ENCODE results near the gene EML3. TPM values are rescaled to one million over a fixed set of nuclear protein-coding genes. Genes with fewer than 3 reads are reported as not detected.
A peak's percentile ranks its signal among the peaks of the same experiment; 100 is the strongest.

EML3 gene
- total and polyA plus RNA-seq, 7 experiments from 2014 or later: 14.6 to 209 (median 169) TPM

DNA sequence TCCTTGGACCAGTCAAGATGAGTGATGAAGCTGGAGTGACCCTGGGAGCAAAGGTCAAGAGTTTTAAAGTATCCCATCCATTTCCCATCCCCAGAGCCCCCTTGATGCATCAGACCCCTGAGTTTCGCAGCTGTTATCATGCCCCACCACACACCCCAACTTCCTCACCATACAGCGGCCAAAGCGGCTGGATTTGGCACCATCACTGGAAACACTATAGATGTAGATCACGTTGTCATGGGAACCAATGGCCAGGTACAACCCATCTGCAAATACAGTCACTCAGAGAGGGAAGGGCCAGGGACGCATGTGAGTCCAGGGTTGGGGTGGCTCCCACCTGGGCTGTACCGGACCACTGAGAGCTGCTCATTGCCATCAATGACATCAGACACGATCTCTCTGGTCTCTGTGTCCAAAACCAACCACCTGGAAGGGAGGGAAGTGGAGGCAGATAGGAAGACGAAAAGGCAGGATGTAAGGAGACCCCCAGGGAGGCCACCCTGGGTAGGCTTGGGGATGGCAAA, 8.7 kb downstream of the EML3 start:
- Mint-ChIP-seq H3K4me3 (peak overlapping the region; percentile 40 to 95 (median 62)), H3K4me1 (peaks cover 36 to 56% (median 46%) of the 10 kb centered on the region in 7 donors), H3K27ac (peak overlapping the region in 8 of 9 donors; percentile 13 to 78 (median 62)), H3K9me3 (peaks cover 0 to 1% (median 0%) of the 10 kb centered on the region in 11 donors), H3K36me3 (peaks cover 3 to 46% (median 25%) of the 10 kb centered on the region in 5 donors), H3K27me3 (no peaks in the 10 kb centered on the region)
- no peak for DNase-seq
- H3K9me3 ChIP-seq (ENCODE audit: control insufficient read depth in 2 of 3, low read length in 3 of 3): no peaks in the 10 kb centered on the region
- H3K4me1 ChIP-seq (ENCODE audit: control insufficient read depth in 2 of 2, insufficient read depth in 2 of 2, low read length in 2 of 2): peaks cover 5 to 13% of the 10 kb centered on the region in 2 donors
- ATAC-seq: no peak
- CTCF ChIA-PET: interaction anchor here (1.2 to 1.8 kb wide), 2 partner anchors 12 to 17 kb away, joined by 4 to 9 read pairs; partner anchors contain the start of gene TUT1
- intact Hi-C loops (cut with micrococcal nuclease): loop anchor here in 1 of 2 donors (5.0 kb wide), 1 partner anchor 253 kb away; no protein-coding TSS in a partner anchor
- H3K4me3 ChIP-seq (ENCODE audit: low read length): no peak overlapping the region
- POLR2A ChIA-PET: interaction anchor here (0.8 to 15.2 kb wide), 6 partner anchors 5 to 70 kb away, joined by 3 to 219 read pairs (median 4); partner anchors contain the start of genes C11orf98, CSKMT, EML3 and INTS5
- H3K27me3 ChIP-seq (ENCODE audit: control insufficient read depth in 2 of 2, insufficient read depth in 2 of 2, low read length in 2 of 2): no peaks in the 10 kb centered on the region
- no peak overlapping the region for H3K27ac ChIP-seq (ENCODE audit: low read depth, low read length)
- peaks cover 0 to 61% (median 7%) of the 10 kb centered on the region in 3 experiments for H3K36me3 ChIP-seq (ENCODE audit: control insufficient read depth in 2 of 3, insufficient read depth in 3 of 3, low read length in 3 of 3)

DNA sequence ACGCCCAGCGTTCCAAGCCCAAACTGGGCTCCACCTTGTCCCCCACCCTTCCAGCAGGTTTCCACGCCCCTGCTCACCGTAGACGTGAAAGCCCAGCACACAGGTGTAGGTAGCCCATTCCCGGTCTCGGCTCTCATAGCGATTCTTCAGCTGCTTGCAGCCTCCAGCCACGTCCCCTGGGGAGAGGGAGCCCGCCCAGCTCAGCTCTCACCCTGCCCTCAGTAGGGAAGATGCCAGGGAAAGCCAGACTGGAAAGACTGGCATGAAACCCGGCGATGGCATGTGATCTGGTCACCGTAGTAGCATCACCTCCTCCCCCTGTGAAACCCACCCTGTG, 9.5 kb downstream of the EML3 start:
- peaks cover 5 to 60% (median 11%) of the 10 kb centered on the region in 3 experiments for H3K36me3 ChIP-seq (ENCODE audit: control insufficient read depth in 2 of 3, insufficient read depth in 3 of 3, low read length in 3 of 3)
- DNase-seq: no peak
- Mint-ChIP-seq H3K36me3 (peaks cover 8 to 50% (median 32%) of the 10 kb centered on the region in 5 donors), H3K4me3 (peak overlapping the region; percentile 40 to 95 (median 64)), H3K9me3 (peaks cover 0 to 1% (median 0%) of the 10 kb centered on the region in 11 donors), H3K27ac (peak overlapping the region; percentile 13 to 82 (median 61)), H3K4me1 (peaks cover 42 to 60% (median 50%) of the 10 kb centered on the region in 7 donors), H3K27me3 (no peaks in the 10 kb centered on the region)
- no peak overlapping the region for H3K4me3 ChIP-seq (ENCODE audit: low read length)
- H3K27ac ChIP-seq (ENCODE audit: low read depth, low read length): peak overlapping the region; percentile 4
- no peak for ATAC-seq
- H3K27me3 ChIP-seq (ENCODE audit: control insufficient read depth in 2 of 2, insufficient read depth in 2 of 2, low read length in 2 of 2): no peaks in the 10 kb centered on the region
- CTCF ChIA-PET: interaction anchor here (0.5 to 1.2 kb wide), 2 partner anchors 18 to 1551 kb away, joined by 3 to 4 read pairs; no protein-coding TSS in a partner anchor
- intact Hi-C loops (cut with micrococcal nuclease): loop anchor here in 1 of 2 donors (5.0 kb wide), 1 partner anchor 254 kb away; no protein-coding TSS in a partner anchor
- H3K4me1 ChIP-seq (ENCODE audit: control insufficient read depth in 2 of 2, insufficient read depth in 2 of 2, low read length in 2 of 2): peaks cover 9 to 21% of the 10 kb centered on the region in 2 donors
- POLR2A ChIA-PET: interaction anchor here (1.2 to 15.2 kb wide), 3 partner anchors 5 to 50 kb away, joined by 3 to 219 read pairs (median 219); partner anchors contain the start of genes EML3, INTS5, MTA2 and ROM1
- no peaks in the 10 kb centered on the region for H3K9me3 ChIP-seq (ENCODE audit: control insufficient read depth in 2 of 3, low read length in 3 of 3)

DNA sequence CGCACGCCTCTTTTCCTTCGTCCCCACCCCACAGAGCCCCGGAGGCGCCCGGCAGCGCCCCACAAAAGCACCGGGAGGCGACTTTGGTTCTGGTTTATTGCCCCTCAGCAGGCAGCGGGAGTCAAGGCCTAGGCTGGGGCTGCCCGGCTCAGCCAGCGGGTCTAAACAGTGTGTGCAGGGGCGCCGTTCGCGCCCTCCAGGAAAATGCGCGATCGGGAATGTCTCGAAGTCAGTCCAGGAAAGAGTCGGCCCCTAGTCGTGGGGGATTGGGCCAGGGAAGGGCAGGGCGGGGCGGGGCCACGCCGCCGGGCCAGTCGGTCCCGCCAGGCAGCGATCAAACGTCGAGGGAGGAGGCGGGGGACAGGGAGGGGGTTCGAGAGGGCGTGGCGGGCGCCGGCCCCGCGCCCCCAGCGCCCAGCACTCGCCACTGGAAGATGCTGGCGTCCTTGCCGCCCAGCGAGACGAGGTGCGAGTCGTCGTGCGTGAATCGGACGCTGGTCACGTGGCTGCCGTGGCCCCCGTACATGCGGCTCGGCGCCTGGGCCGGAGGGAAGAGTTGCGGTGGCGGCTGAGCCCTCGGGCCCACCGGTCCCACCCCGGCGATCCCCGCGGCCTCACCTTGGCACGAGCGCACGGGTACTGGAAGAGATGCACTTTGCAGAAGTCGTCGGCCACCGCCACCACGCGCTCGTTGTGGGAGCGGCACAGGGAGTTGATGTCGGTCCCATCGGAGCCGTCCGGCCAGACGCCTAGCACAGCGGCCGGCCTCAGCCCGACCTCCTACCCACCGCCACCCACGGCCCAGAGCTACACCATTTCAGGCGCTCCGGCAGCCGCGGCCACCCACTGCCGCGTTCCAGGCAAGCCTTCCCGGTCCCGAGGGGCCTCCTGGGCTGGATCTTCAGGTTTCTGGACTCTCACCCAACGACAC, 10.2 kb downstream of the EML3 start:
- no peaks in the 10 kb centered on the region for H3K27me3 ChIP-seq (ENCODE audit: control insufficient read depth in 2 of 2, insufficient read depth in 2 of 2, low read length in 2 of 2)
- intact Hi-C loops (cut with micrococcal nuclease): loop anchor here in 1 of 2 donors (5.0 kb wide), 1 partner anchor 255 kb away; no protein-coding TSS in a partner anchor
- peaks cover 11 to 60% (median 18%) of the 10 kb centered on the region in 3 experiments for H3K36me3 ChIP-seq (ENCODE audit: control insufficient read depth in 2 of 3, insufficient read depth in 3 of 3, low read length in 3 of 3)
- H3K4me3 ChIP-seq (ENCODE audit: low read length): peak overlapping the region; percentile 71
- DNase-seq (peak in 1 of 9 donors; percentile 28), ATAC-seq (no peak)
- no peaks in the 10 kb centered on the region for H3K9me3 ChIP-seq (ENCODE audit: control insufficient read depth in 2 of 3, low read length in 3 of 3)
- Mint-ChIP-seq H3K4me3 (peak overlapping the region; percentile 85 to 99 (median 94)), H3K27me3 (no peaks in the 10 kb centered on the region), H3K9me3 (peaks cover 0 to 1% (median 0%) of the 10 kb centered on the region in 11 donors), H3K36me3 (peaks cover 11 to 51% (median 35%) of the 10 kb centered on the region in 5 donors), H3K4me1 (peaks cover 45 to 60% (median 50%) of the 10 kb centered on the region in 7 donors), H3K27ac (peak overlapping the region; percentile 90 to 98 (median 97))
- H3K27ac ChIP-seq (ENCODE audit: low read depth, low read length): peak overlapping the region; percentile 98
- POLR2A ChIA-PET: interaction anchor here (0.9 to 15.2 kb wide), 24 partner anchors 5 to 279 kb away, joined by 3 to 219 read pairs (median 9); partner anchors contain the start of genes B3GAT3, BSCL2, C11orf98 and CSKMT
- CTCF ChIA-PET: interaction anchor here (0.5 to 1.3 kb wide), 6 partner anchors 9 to 1551 kb away, joined by 3 to 13 read pairs (median 3); partner anchors contain the start of genes ROM1 and TUT1
- H3K4me1 ChIP-seq (ENCODE audit: control insufficient read depth in 2 of 2, insufficient read depth in 2 of 2, low read length in 2 of 2): peaks cover 15 to 23% of the 10 kb centered on the region in 2 donors

DNA sequence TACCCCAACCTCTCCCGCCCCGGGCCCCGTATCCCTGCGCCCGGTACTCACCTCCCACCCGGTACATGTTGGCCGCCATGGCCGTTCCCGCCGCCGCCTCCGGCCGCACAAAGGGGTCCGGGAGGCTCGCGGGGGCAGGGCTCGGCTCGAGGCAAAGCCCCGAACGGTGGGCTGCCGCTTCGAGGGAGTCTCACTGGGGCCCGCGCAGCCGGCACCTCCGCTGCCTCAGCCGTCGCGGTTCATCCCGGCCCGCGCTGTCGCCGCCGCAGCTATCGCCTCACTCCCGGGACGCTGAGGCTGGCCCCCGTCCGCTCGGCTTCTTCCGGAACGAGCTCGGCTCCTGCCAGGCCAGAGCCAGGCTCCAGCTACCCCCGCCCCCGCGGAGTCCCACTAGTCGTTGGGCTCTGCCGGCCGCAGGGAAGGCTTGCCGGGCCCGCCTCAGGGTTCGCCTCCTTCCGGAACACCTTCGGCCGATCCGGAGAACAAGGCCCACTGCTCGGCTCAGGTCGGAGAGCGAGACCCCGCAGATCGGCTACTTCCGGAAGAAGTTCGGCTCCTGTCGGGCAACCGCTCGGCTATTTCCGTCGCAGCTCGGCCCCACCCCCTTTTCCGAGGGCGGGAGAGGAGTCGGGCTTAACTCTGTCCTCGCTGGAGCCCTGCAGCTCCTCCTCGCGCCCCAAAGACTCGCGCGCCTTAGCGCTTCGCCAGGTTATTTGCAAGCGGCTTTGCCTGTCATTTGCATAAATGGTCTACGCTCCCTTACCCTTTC, 11.0 kb downstream of the EML3 start, which contains the start of gene MTA2:
MTA2 (minus strand) TSS at position 494 of the 769 bp plus-strand sequence; CDS start at position 79, 415 bp downstream.
- Histone ChIP-seq H3K4me1 (ENCODE audit: control insufficient read depth in 2 of 2, insufficient read depth in 2 of 2, low read length in 2 of 2) (peaks cover 16 to 23% of the 10 kb centered on the region in 2 donors), H3K4me3 (ENCODE audit: low read length) (peak within 1 kb of the TSS; percentile 71), H3K27ac (ENCODE audit: low read depth, low read length) (peak within 1 kb of the TSS; percentile 98), H3K27me3 (ENCODE audit: control insufficient read depth in 2 of 2, insufficient read depth in 2 of 2, low read length in 2 of 2) (no peaks in the 10 kb centered on the region), H3K36me3 (ENCODE audit: control insufficient read depth in 2 of 3, insufficient read depth in 3 of 3, low read length in 3 of 3) (peaks cover 12 to 60% (median 25%) of the 10 kb centered on the region in 3 experiments), H3K9me3 (ENCODE audit: control insufficient read depth in 2 of 3, low read length in 3 of 3) (no peaks in the 10 kb centered on the region)
- Mint-ChIP-seq H3K27ac (peak within 1 kb of the TSS; percentile 90 to 98 (median 97)), H3K4me1 (peaks cover 43 to 64% (median 54%) of the 10 kb centered on the region in 7 donors), H3K4me3 (peak within 1 kb of the TSS; percentile 85 to 99 (median 94)), H3K36me3 (peaks cover 11 to 55% (median 37%) of the 10 kb centered on the region in 5 donors), H3K9me3 (peaks cover 0 to 1% (median 0%) of the 10 kb centered on the region in 11 donors), H3K27me3 (no peaks in the 10 kb centered on the region)
- ChIA-PET POLR2A (interaction anchor here (0.5 to 15.2 kb wide), 29 partner anchors 7 to 280 kb away, joined by 3 to 219 read pairs (median 5); partner anchors contain the start of genes B3GAT3, BSCL2, C11orf98 and CSKMT), CTCF (interaction anchor here (0.6 to 1.3 kb wide), 6 partner anchors 9 to 207 kb away, joined by 3 to 13 read pairs (median 3); partner anchors contain the start of genes ROM1 and TUT1)
- intact Hi-C loops (cut with micrococcal nuclease): loop anchor here (1.0 to 5.0 kb wide), 6 partner anchors 11 to 256 kb away; partner anchors contain the start of genes EML3 (in 1 of the 2), GANAB (in 1 of the 2), HNRNPUL2 (in 1 of the 2) and UBXN1 (in 1 of the 2)
- ATAC-seq (peak; percentile 85), DNase-seq (peak; percentile 98 to 100 (median 100))

DNA sequence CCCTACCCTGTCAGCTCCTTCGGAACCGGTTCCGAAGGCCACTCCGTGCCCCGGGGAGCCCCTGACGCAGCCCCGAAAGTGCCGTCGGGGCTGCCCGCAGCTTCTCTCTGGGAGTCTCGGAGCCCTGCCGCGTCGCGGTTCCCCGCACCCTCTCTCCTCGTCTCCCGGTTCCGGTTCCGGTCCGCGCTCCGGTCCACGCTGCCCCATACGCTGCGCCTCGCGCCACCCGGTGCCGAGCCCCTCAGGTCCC, 11.5 kb downstream of the EML3 start:
- Mint-ChIP-seq H3K9me3 (peaks cover 0 to 1% (median 0%) of the 10 kb centered on the region in 11 donors), H3K4me1 (peaks cover 43 to 64% (median 51%) of the 10 kb centered on the region in 7 donors), H3K4me3 (peak overlapping the region; percentile 85 to 99 (median 94)), H3K27ac (peak overlapping the region; percentile 90 to 98 (median 97)), H3K36me3 (peaks cover 11 to 56% (median 39%) of the 10 kb centered on the region in 5 donors), H3K27me3 (no peaks in the 10 kb centered on the region)
- ChIA-PET CTCF (interaction anchor here (0.6 to 1.3 kb wide), 4 partner anchors 9 to 95 kb away, joined by 3 to 13 read pairs (median 6); partner anchors contain the start of gene TUT1), POLR2A (interaction anchor here (1.0 to 15.2 kb wide), 25 partner anchors 7 to 280 kb away, joined by 3 to 219 read pairs (median 7); partner anchors contain the start of genes B3GAT3, C11orf98, CSKMT and EEF1G)
- intact Hi-C loops (cut with micrococcal nuclease): loop anchor here (1.0 to 5.0 kb wide), 6 partner anchors 11 to 256 kb away; partner anchors contain the start of genes EML3 (in 1 of the 2), GANAB (in 1 of the 2), HNRNPUL2 (in 1 of the 2) and UBXN1 (in 1 of the 2)
- Histone ChIP-seq H3K9me3 (ENCODE audit: control insufficient read depth in 2 of 3, low read length in 3 of 3) (no peaks in the 10 kb centered on the region), H3K4me1 (ENCODE audit: control insufficient read depth in 2 of 2, insufficient read depth in 2 of 2, low read length in 2 of 2) (peaks cover 19 to 23% of the 10 kb centered on the region in 2 donors), H3K27me3 (ENCODE audit: control insufficient read depth in 2 of 2, insufficient read depth in 2 of 2, low read length in 2 of 2) (no peaks in the 10 kb centered on the region), H3K36me3 (ENCODE audit: control insufficient read depth in 2 of 3, insufficient read depth in 3 of 3, low read length in 3 of 3) (peaks cover 12 to 62% (median 30%) of the 10 kb centered on the region in 3 experiments), H3K27ac (ENCODE audit: low read depth, low read length) (peak overlapping the region; percentile 98), H3K4me3 (ENCODE audit: low read length) (peak overlapping the region; percentile 71)
- DNase-seq (peak in 1 of 9 donors; percentile 66), ATAC-seq (no peak)
